ENCODE results near the gene PKHD1.

GRCh38 chr6:52077180-52077884 is 10.1 kb downstream of the PKHD1 start:
- TF ChIP-seq CTCF (IDR thresholded peaks at IDR 0.05) (no peak), POLR2A (IDR thresholded peaks at IDR 0.05) (no peak)
